Mesenchymal stem cell (in vitro differentiated cells and primary cell): ENCODE data around the gene HMCES.

Source experiments
- DNase-seq: peaks from one replicate; pipeline ENCODE4 v3.0.0-alpha.2; 2013
- H2AFZ ChIP-seq: one replicate; pipeline ENCODE4 v1.6.1; 2013; ENCODE audit warnings: low read depth, mild to moderate bottlenecking, control low read depth, inconsistent platforms, low read length, moderate library complexity
- H2AK5ac ChIP-seq: 2 replicates; pipeline ENCODE4 v1.6.1; 2013; ENCODE audit warnings: low read length, moderate library complexity, mild to moderate bottlenecking, inconsistent platforms; ENCODE audit not compliant: severe bottlenecking
- H2BK120ac ChIP-seq: one replicate; pipeline ENCODE4 v1.6.1; 2013; ENCODE audit warnings: low read depth, mild to moderate bottlenecking, inconsistent platforms, low read length, moderate library complexity
- H2BK12ac ChIP-seq, 2 experiments: one replicate each; pipeline ENCODE4 v1.6.1; 2013; ENCODE audit warnings: inconsistent platforms in 2 of 2, low read length in 2 of 2, mild to moderate bottlenecking in 2 of 2, moderate library complexity in 2 of 2, control low read depth in 1 of 2
- H2BK15ac ChIP-seq: one replicate; pipeline ENCODE4 v1.6.1; 2013; ENCODE audit warnings: mild to moderate bottlenecking, low read depth, inconsistent platforms; ENCODE audit not compliant: poor library complexity, severe bottlenecking
- H2BK5ac ChIP-seq: 2 replicates; pipeline ENCODE4 v1.6.1; 2013; ENCODE audit warnings: low read depth, mild to moderate bottlenecking, low read length, control low read depth, inconsistent platforms; ENCODE audit not compliant: poor library complexity, severe bottlenecking
- H3K14ac ChIP-seq, 2 experiments: one replicate each; pipeline ENCODE4 v1.6.1; 2013; ENCODE audit warnings: inconsistent platforms in 2 of 2, low read length in 2 of 2, control low read depth in 1 of 2, mild to moderate bottlenecking in 1 of 2, moderate library complexity in 1 of 2
- H3K18ac ChIP-seq, 2 experiments: one replicate each; pipeline ENCODE4 v1.6.1; 2013; ENCODE audit warnings: inconsistent platforms in 2 of 2, low read length in 2 of 2, control low read depth in 1 of 2, low read depth in 1 of 2, mild to moderate bottlenecking in 1 of 2
- H3K23ac ChIP-seq, 2 experiments: one replicate each; pipeline ENCODE4 v1.6.1; 2013; ENCODE audit warnings: inconsistent platforms in 2 of 2, low read length in 2 of 2, mild to moderate bottlenecking in 2 of 2, moderate library complexity in 2 of 2, control low read depth in 1 of 2
- H3K27ac ChIP-seq: 2 replicates; pipeline ENCODE4 v1.5.1; 2013; ENCODE audit warnings: mild to moderate bottlenecking, moderate library complexity, low read length, control low read depth, inconsistent platforms; ENCODE audit not compliant: poor library complexity, severe bottlenecking
- H3K27me3 ChIP-seq, 2 experiments: 2 replicates each; pipeline versions ENCODE4 v1.6.1 to v1.7.0; 2013; ENCODE audit warnings: low read length in 2 of 2, mild to moderate bottlenecking in 2 of 2, moderate library complexity in 2 of 2, control low read depth in 1 of 2, inconsistent platforms in 1 of 2; ENCODE audit not compliant: control insufficient read depth in 1 of 2, insufficient read depth in 1 of 2
- H3K36me3 ChIP-seq, 2 experiments: 2 replicates each; pipeline versions ENCODE4 v1.6.1 to v1.7.0; 2013; ENCODE audit warnings: low read length in 2 of 2, control low read depth in 1 of 2, inconsistent platforms in 1 of 2, low read depth in 1 of 2, mild to moderate bottlenecking in 1 of 2; ENCODE audit not compliant: insufficient read depth in 2 of 2, control insufficient read depth in 1 of 2
- H3K4ac ChIP-seq, 2 experiments: one replicate each; pipeline ENCODE4 v1.6.1; 2013; ENCODE audit warnings: inconsistent platforms in 2 of 2, low read length in 2 of 2, mild to moderate bottlenecking in 2 of 2, moderate library complexity in 2 of 2, control low read depth in 1 of 2, low read depth in 1 of 2
- H3K4me1 ChIP-seq: 2 replicates; pipeline ENCODE4 v1.6.1; 2013; ENCODE audit warnings: low read depth, low read length, control low read depth; ENCODE audit not compliant: control insufficient read depth, insufficient read depth
- H3K4me2 ChIP-seq: 2 replicates; pipeline ENCODE4 v1.6.1; 2013; ENCODE audit warnings: low read length, mild to moderate bottlenecking, inconsistent platforms; ENCODE audit not compliant: poor library complexity, severe bottlenecking
- H3K4me3 ChIP-seq, 2 experiments: 2 replicates each; pipeline versions ENCODE4 v1.5.1 to v1.7.0; 2013; ENCODE audit warnings: low read length in 2 of 2, mild to moderate bottlenecking in 2 of 2, control low read depth in 1 of 2, low read depth in 1 of 2; ENCODE audit not compliant: insufficient read depth in 1 of 2
- H3K79me1 ChIP-seq: replicated peaks from 2 replicates; pipeline ENCODE4 v1.6.1; 2013; ENCODE audit warnings: mild to moderate bottlenecking, control low read depth, low read length, inconsistent platforms; ENCODE audit not compliant: poor library complexity, severe bottlenecking
- H3K9ac ChIP-seq: 2 replicates; pipeline ENCODE4 v1.7.0; 2013; ENCODE audit warnings: mild to moderate bottlenecking, low read length, moderate library complexity
- H3K9me3 ChIP-seq: 2 replicates; pipeline ENCODE4 v1.7.0; 2013; ENCODE audit warnings: mild to moderate bottlenecking, low read length; ENCODE audit not compliant: control insufficient read depth
- H4K8ac ChIP-seq: one replicate; pipeline ENCODE4 v1.6.1; 2013; ENCODE audit warnings: inconsistent platforms, mild to moderate bottlenecking, low read length, moderate library complexity
- H4K91ac ChIP-seq: one replicate; pipeline ENCODE4 v1.6.1; 2013; ENCODE audit warnings: mild to moderate bottlenecking, low read length, inconsistent platforms
- WGBS: methylation state at CpG from one replicate; pipeline ENCODE4 v1.1.7; 2013; ENCODE audit warnings: mixed read lengths; 5-methylcytosine and 5-hydroxymethylcytosine counted together

The HMCES gene

DNA sequence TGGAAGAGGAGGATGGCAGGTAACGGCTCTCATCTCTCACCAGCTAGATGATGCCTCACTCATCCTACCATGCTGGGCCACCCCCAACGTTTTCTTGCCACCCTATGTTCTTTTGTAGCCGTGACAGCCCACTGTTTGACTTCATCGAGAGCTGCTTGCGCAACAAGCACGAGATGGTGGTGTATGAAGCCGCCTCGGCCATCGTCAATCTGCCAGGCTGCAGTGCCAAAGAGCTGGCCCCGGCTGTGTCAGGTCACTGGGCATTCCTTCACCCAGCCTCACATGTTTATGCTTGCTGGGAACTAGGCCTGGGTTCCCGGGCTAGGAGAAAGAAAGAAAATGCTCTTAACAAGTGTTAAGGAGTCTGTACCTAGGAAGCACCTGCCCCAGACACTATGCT lies 21.1 kb upstream of the HMCES start:
- Histone ChIP-seq H3K4ac (no peak overlapping the region), H4K8ac (no peak overlapping the region), H2BK15ac (no peak overlapping the region), H3K4me3 (no peak overlapping the region), H3K27ac (no peak overlapping the region), H4K91ac (no peak overlapping the region), H2BK120ac (no peak overlapping the region), H3K14ac (no peak overlapping the region), H3K27me3 (no peaks in the 10 kb centered on the region), H2BK12ac (no peak overlapping the region), H3K9ac (no peak overlapping the region), H3K4me2 (no peak overlapping the region), H3K23ac (no peak overlapping the region), H3K9me3 (no peaks in the 10 kb centered on the region), H3K4me1 (peaks cover 3% of the 10 kb centered on the region), H3K36me3 (peaks cover 88 to 93% of the 10 kb centered on the region in 2 experiments), H2AFZ (no peak overlapping the region), H2AK5ac (no peak overlapping the region), H3K18ac (no peak overlapping the region), H2BK5ac (no peak overlapping the region), H3K79me1 (peaks cover 56% of the 10 kb centered on the region)
- no peak for DNase-seq
- 96% methylated on average over 11 of the region's 11 CpGs for WGBS

DNA sequence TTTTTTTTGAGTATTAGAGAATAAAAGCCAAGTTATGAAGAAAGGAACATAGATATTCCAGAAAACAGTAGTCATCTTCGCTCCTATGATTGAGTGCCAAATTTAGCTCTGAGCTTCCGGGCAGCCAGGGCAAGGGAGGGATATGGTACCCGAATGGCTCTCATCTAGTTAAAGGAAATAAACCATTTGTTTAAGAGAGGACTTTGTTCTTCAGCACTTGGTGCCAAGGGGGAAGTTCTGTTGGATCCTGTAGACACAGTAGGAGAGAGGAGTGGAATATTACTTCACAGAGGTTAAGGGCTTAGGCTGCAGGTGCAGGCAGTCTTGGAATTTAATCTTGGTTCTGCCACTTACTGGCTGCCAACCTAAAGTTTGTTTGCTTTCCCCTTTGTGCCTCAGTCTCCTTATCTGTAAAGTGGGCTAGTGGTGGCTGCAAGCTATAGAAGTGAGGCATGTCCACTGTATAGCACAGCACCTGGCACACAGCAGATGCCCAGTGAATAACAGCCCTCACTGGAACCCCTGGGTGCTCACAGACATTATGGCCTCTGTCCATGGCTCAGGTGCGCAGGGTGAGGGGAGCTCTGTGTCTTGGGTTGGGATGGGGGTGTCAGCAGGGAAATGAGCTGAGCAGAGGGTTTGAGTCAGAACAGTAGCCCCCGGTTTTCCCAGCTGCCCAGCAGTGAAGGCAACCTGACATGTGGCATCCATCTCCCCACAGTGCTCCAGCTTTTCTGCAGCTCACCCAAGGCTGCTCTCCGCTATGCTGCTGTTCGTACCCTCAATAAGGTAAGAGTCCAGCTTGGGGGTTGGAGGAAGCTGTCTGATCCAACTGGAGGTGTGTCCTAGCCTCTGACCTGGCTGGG lies 18.8 kb upstream of the HMCES start:
- no peak overlapping the region for H2AK5ac ChIP-seq
- no peak overlapping the region for H3K4me2 ChIP-seq
- H3K4me3 ChIP-seq: no peak overlapping the region
- no peak for DNase-seq
- no peak overlapping the region for H2BK15ac ChIP-seq
- H3K27me3 ChIP-seq: no peaks in the 10 kb centered on the region
- no peak overlapping the region for H2AFZ ChIP-seq
- H3K4ac ChIP-seq: no peak overlapping the region
- H3K18ac ChIP-seq: no peak overlapping the region
- WGBS: 99% methylated on average over 7 of the region's 7 CpGs
- H4K8ac ChIP-seq: no peak overlapping the region
- H3K27ac ChIP-seq: no peak overlapping the region
- H2BK120ac ChIP-seq: no peak overlapping the region
- no peak overlapping the region for H2BK5ac ChIP-seq
- H3K14ac ChIP-seq: no peak overlapping the region
- no peaks in the 10 kb centered on the region for H3K4me1 ChIP-seq
- no peak overlapping the region for H2BK12ac ChIP-seq
- H3K23ac ChIP-seq: no peak overlapping the region
- no peak overlapping the region for H3K9ac ChIP-seq
- H3K9me3 ChIP-seq: no peaks in the 10 kb centered on the region
- peaks cover 91 to 96% of the 10 kb centered on the region in 2 experiments for H3K36me3 ChIP-seq
- H4K91ac ChIP-seq: no peak overlapping the region
- peaks cover 49% of the 10 kb centered on the region for H3K79me1 ChIP-seq

DNA sequence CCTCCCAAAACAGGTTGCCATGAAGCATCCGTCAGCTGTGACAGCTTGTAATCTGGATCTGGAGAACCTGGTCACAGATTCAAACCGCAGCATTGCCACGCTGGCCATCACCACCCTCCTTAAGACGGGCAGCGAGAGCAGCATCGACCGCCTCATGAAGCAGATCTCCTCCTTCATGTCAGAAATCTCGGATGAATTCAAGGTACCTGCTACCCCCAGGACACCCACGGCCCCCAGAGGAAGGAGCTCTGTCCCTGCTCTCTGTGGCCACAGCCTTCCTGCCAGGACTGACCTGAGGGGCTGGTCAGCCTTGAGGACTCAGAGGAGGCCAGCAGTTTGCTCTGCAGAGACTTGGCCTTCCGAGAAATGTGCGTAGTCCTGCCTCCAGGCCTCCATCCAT lies 18.1 kb upstream of the HMCES start:
- Histone ChIP-seq H3K18ac (no peak overlapping the region), H3K9me3 (no peaks in the 10 kb centered on the region), H3K4me1 (peaks cover 3% of the 10 kb centered on the region), H2BK5ac (no peak overlapping the region), H2AK5ac (no peak overlapping the region), H2BK12ac (no peak overlapping the region), H3K36me3 (peaks cover 91 to 95% of the 10 kb centered on the region in 2 experiments), H3K79me1 (peaks cover 47% of the 10 kb centered on the region), H4K8ac (no peak overlapping the region), H2BK15ac (no peak overlapping the region), H2AFZ (no peak overlapping the region), H2BK120ac (no peak overlapping the region), H3K4ac (no peak overlapping the region), H3K4me3 (no peak overlapping the region), H3K27me3 (no peaks in the 10 kb centered on the region), H3K14ac (no peak overlapping the region), H3K4me2 (no peak overlapping the region), H3K23ac (no peak overlapping the region), H3K9ac (no peak overlapping the region), H3K27ac (no peak overlapping the region), H4K91ac (no peak overlapping the region)
- WGBS: 98% methylated on average over 11 of the region's 11 CpGs
- no peak for DNase-seq

- 100% methylated on average over 1 of the region's 3 CpGs for WGBS
- no peak overlapping the region for H2BK15ac ChIP-seq
- H3K4me2 ChIP-seq: no peak overlapping the region
- no peak overlapping the region for H3K14ac ChIP-seq
- no peak overlapping the region for H4K91ac ChIP-seq
- H3K79me1 ChIP-seq: peaks cover 41% of the 10 kb centered on the region
- H3K9ac ChIP-seq: no peak overlapping the region
- no peak overlapping the region for H3K18ac ChIP-seq
- H2BK5ac ChIP-seq: no peak overlapping the region
- peaks cover 3% of the 10 kb centered on the region for H3K4me1 ChIP-seq
- H3K36me3 ChIP-seq: peaks cover 88 to 95% of the 10 kb centered on the region in 2 experiments
- H3K23ac ChIP-seq: no peak overlapping the region
- no peak overlapping the region for H4K8ac ChIP-seq
- no peak for DNase-seq
- H2BK12ac ChIP-seq: no peak overlapping the region
- H2AFZ ChIP-seq: no peak overlapping the region
- no peak overlapping the region for H3K4me3 ChIP-seq
- H2AK5ac ChIP-seq: no peak overlapping the region
- no peak overlapping the region for H2BK120ac ChIP-seq
- H3K9me3 ChIP-seq: no peaks in the 10 kb centered on the region
- H3K27me3 ChIP-seq: no peaks in the 10 kb centered on the region
- no peak overlapping the region for H3K27ac ChIP-seq
- H3K4ac ChIP-seq: no peak overlapping the region
Observed at GRCh38 chr3:129261894-129262293, 16.8 kb upstream of the HMCES start.
